B cell (primary cell): ENCODE results near the gene DMRT1. TPM values are rescaled to one million over a fixed set of nuclear protein-coding genes. Genes with fewer than 3 reads are reported as not detected.

Experiments
- ATAC-seq: fragments of 200-7000 bp; cut with Tn5 transposase; one replicate; pipeline ENCODE4 v1.10.0; 2021; ENCODE audit warnings: low read depth, mild to moderate bottlenecking, moderate number of reproducible peaks, moderate library complexity
- CTCF ChIA-PET: fragments of 350-600 bp; sonication (Branson Sonifier 250); formaldehyde crosslinking; loops from one replicate; lab custom pipeline; 2021; ENCODE audit warnings: antibody characterized with exemption, inconsistent platforms; lab: Charles Lee
- POLR2A ChIA-PET: fragments of 350-600 bp; sonication (Branson Sonifier 250); formaldehyde crosslinking; loops from one replicate; lab custom pipeline; 2021; ENCODE audit warnings: antibody characterized with exemption; lab: Charles Lee
- DNase-seq: peaks from one replicate; pipeline ENCODE4 v3.0.0; 2013
- H2AFZ ChIP-seq: 2 replicates; pipeline ENCODE4 v1.6.1; 2012; ENCODE audit warnings: mild to moderate bottlenecking, low read depth, low read length; ENCODE audit not compliant: insufficient read depth, poor library complexity, severe bottlenecking
- H3K27ac ChIP-seq, 2 donors: 1 replicate in 1 of 2; 2 replicates in 1 of 2; pipeline ENCODE4 v1.5.1; 2012 to 2013; ENCODE audit warnings: low read length in 2 of 2, mild to moderate bottlenecking in 2 of 2, moderate library complexity in 1 of 2
- H3K27me3 ChIP-seq, 4 experiments: fragments of 200-600 bp in 1 of 4; sonication (generic) in 1 of 4; replicated peaks in 1 of 4; 1 replicate in 2 of 4; 2 replicates in 2 of 4; pipeline versions ENCODE4 v1.6.1 to v1.7.0; 2013 to 2016; ENCODE audit warnings: low read length in 3 of 4, mild to moderate bottlenecking in 2 of 4, mixed read lengths in 1 of 4, moderate library complexity in 1 of 4; ENCODE audit not compliant: insufficient read depth in 4 of 4, control insufficient read depth in 3 of 4; ENCODE audit errors: control extremely low read depth in 1 of 4
- H3K36me3 ChIP-seq, 2 experiments: replicated peaks in 1 of 2; 1 replicate in 1 of 2; 2 replicates in 1 of 2; pipeline versions ENCODE4 v1.6.1 to v1.7.1; 2013; ENCODE audit warnings: low read length in 1 of 2; ENCODE audit not compliant: insufficient read depth in 2 of 2, control insufficient read depth in 1 of 2; ENCODE audit errors: control extremely low read depth in 1 of 2, extremely low read depth in 1 of 2
- H3K4me1 ChIP-seq, 2 donors: fragments of 200-600 bp in 1 of 2; sonication (generic) in 1 of 2; 1 replicate in 1 of 2; 2 replicates in 1 of 2; pipeline versions ENCODE4 v1.5.1 to v1.6.1; 2013 to 2017; ENCODE audit warnings: low read length in 2 of 2; ENCODE audit not compliant: control insufficient read depth in 2 of 2, insufficient read depth in 2 of 2
- H3K4me2 ChIP-seq: replicated peaks from 2 replicates; pipeline ENCODE3; 2012; ENCODE audit warnings: mild to moderate bottlenecking, low read depth, low read length; ENCODE audit not compliant: poor library complexity, severe bottlenecking
- H3K4me3 ChIP-seq, 5 experiments: fragments of 200-600 bp in 1 of 5; sonication (generic) in 1 of 5; 1 replicate in 3 of 5; 2 replicates in 2 of 5; pipeline versions ENCODE4 v1.5.1 to v1.7.0; 2011 to 2016; ENCODE audit warnings: low read length in 4 of 5, mild to moderate bottlenecking in 4 of 5, low read depth in 2 of 5, control low read depth in 1 of 5, moderate library complexity in 1 of 5; ENCODE audit not compliant: insufficient read depth in 1 of 5; ENCODE audit errors: control extremely low read depth in 1 of 5, extremely low read depth in 1 of 5
- H3K79me2 ChIP-seq: fragments of 200-600 bp; sonication (generic); one replicate; pipeline ENCODE4 v1.6.0; 2016; ENCODE audit warnings: low read length; ENCODE audit not compliant: control insufficient read depth, insufficient read depth
- H3K9ac ChIP-seq: fragments of 200-600 bp; sonication (generic); 2 replicates; pipeline ENCODE4 v1.6.1; 2017; ENCODE audit warnings: mild to moderate bottlenecking, low read length, moderate library complexity
- H3K9me3 ChIP-seq, 3 donors: one replicate each; pipeline versions ENCODE4 v1.6.1 to v1.7.1; 2013; ENCODE audit warnings: low read length in 2 of 3; ENCODE audit not compliant: control insufficient read depth in 2 of 3, insufficient read depth in 1 of 3; ENCODE audit errors: control extremely low read depth in 1 of 3
- H4K20me1 ChIP-seq: 2 replicates; pipeline ENCODE4 v1.6.0; 2012; ENCODE audit warnings: mild to moderate bottlenecking, low read length; ENCODE audit not compliant: insufficient read depth, control insufficient read depth, poor library complexity, severe bottlenecking
- H3K27ac Mint-ChIP-seq: one replicate; pipeline ENCODE4 v1.8.0; 2021; ENCODE audit warnings: mixed read lengths
- H3K27me3 Mint-ChIP-seq: one replicate; pipeline ENCODE4 v1.8.0; 2021; ENCODE audit warnings: mixed read lengths
- H3K4me1 Mint-ChIP-seq: one replicate; pipeline ENCODE4 v1.8.0; 2021; ENCODE audit warnings: mixed read lengths
- H3K4me3 Mint-ChIP-seq: one replicate; pipeline ENCODE4 v1.8.0; 2021; ENCODE audit warnings: mixed read lengths
- H3K9me3 Mint-ChIP-seq: one replicate; pipeline ENCODE4 v1.8.0; 2022; ENCODE audit warnings: mixed read lengths; ENCODE audit not compliant: insufficient read depth
- EZH2 ChIP-seq: IDR thresholded peaks from 2 replicates; pipeline ENCODE4 v1.6.1; 2012; ENCODE audit warnings: borderline replicate concordance, low read depth, mild to moderate bottlenecking, moderate library complexity, low read length; ENCODE audit not compliant: insufficient read depth, poor library complexity, severe bottlenecking
- WGBS: methylation state at CpG from one replicate; pipeline ENCODE4 v1.1.5; 2013; ENCODE audit warnings: missing lambda C conversion rate; ENCODE audit not compliant: insufficient coverage; 5-methylcytosine and 5-hydroxymethylcytosine counted together
- intact Hi-C: fragments of 100-400 bp; cut with micrococcal nuclease; formaldehyde crosslinking; loops from one replicate; pipeline ENCODE4 v1.10.0; 2022
- polyA plus RNA-seq: library from polyadenylated mRNA; depleted of rRNA; stranded (reverse); fragments of >200 nt; gene quantifications from 2 replicates; pipeline ENCODE4 v1.2.3, GENCODE V29; 2012
- total RNA-seq, 2 donors: library from RNA; stranded (reverse); fragments of 120-200 nt in 1 of 2; gene quantifications; 1 replicate in 1 of 2; 2 replicates in 1 of 2; pipeline versions ENCODE4 v1.2.3 to v1.2.4, GENCODE V29; 2013 to 2022
- TF ChIP-seq, protein P1 (sequence below): fragments of 200-600 bp; IDR thresholded peaks from one replicate; pipeline ENCODE4 v1.8.0; 2022; ENCODE audit warnings: antibody characterized with exemption, mild to moderate bottlenecking

The DMRT1 gene
- total and polyA plus RNA-seq, 2 donors (not counting 1 experiment from before 2014, with no cell fraction given): not detected

GRCh38 chr9:926976-927375, 85.5 kb downstream of the DMRT1 start:
- Histone ChIP-seq H3K27me3 (peaks cover 0 to 8% (median 0%) of the 10 kb centered on the region in 4 experiments), H3K27ac (no peak overlapping the region), H3K9ac (no peak overlapping the region), H3K36me3 (no peaks in the 10 kb centered on the region), H3K4me2 (no peak overlapping the region), H4K20me1 (no peaks in the 10 kb centered on the region), H2AFZ (no peak overlapping the region), H3K9me3 (no peaks in the 10 kb centered on the region), H3K4me1 (no peaks in the 10 kb centered on the region), H3K79me2 (no peaks in the 10 kb centered on the region), H3K4me3 (no peak overlapping the region)
- Mint-ChIP-seq H3K4me1 (no peaks in the 10 kb centered on the region), H3K27ac (no peak overlapping the region), H3K27me3 (peaks cover 30% of the 10 kb centered on the region), H3K4me3 (no peak overlapping the region), H3K9me3 (no peaks in the 10 kb centered on the region)
- POLR2A ChIA-PET: no interaction called here
- no peak for TF ChIP-seq EZH2
- TF ChIP-seq, protein P1, sequence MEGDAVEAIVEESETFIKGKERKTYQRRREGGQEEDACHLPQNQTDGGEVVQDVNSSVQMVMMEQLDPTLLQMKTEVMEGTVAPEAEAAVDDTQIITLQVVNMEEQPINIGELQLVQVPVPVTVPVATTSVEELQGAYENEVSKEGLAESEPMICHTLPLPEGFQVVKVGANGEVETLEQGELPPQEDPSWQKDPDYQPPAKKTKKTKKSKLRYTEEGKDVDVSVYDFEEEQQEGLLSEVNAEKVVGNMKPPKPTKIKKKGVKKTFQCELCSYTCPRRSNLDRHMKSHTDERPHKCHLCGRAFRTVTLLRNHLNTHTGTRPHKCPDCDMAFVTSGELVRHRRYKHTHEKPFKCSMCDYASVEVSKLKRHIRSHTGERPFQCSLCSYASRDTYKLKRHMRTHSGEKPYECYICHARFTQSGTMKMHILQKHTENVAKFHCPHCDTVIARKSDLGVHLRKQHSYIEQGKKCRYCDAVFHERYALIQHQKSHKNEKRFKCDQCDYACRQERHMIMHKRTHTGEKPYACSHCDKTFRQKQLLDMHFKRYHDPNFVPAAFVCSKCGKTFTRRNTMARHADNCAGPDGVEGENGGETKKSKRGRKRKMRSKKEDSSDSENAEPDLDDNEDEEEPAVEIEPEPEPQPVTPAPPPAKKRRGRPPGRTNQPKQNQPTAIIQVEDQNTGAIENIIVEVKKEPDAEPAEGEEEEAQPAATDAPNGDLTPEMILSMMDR: no peak
- CTCF ChIA-PET: no interaction called here
- intact Hi-C loops: no loop called here
- no peak for DNase-seq
- 97% methylated on average over 8 of the region's 8 CpGs for WGBS
- ATAC-seq: no peak

- no peaks in the 10 kb centered on the region for H3K9me3 Mint-ChIP-seq
- Histone ChIP-seq H4K20me1 (no peaks in the 10 kb centered on the region), H3K4me2 (no peak overlapping the region), H3K4me3 (no peak overlapping the region), H3K27ac (no peak overlapping the region), H2AFZ (no peak overlapping the region), H3K27me3 (peaks cover 0 to 6% (median 2%) of the 10 kb centered on the region in 4 experiments), H3K79me2 (no peaks in the 10 kb centered on the region), H3K4me1 (no peaks in the 10 kb centered on the region), H3K9ac (no peak overlapping the region), H3K9me3 (no peaks in the 10 kb centered on the region), H3K36me3 (no peaks in the 10 kb centered on the region)
- ATAC-seq (no peak), DNase-seq (no peak)
- H3K27ac Mint-ChIP-seq: no peak overlapping the region
- ChIA-PET POLR2A (no interaction called here), CTCF (no interaction called here)
- TF ChIP-seq, protein P1: peak; percentile 42
- TF ChIP-seq EZH2: no peak
- intact Hi-C loops: no loop called here
- H3K4me3 Mint-ChIP-seq: no peak overlapping the region
- 83% methylated on average over 3 of the region's 6 CpGs for WGBS
- no peaks in the 10 kb centered on the region for H3K4me1 Mint-ChIP-seq
- peaks cover 28% of the 10 kb centered on the region for H3K27me3 Mint-ChIP-seq
Measured at GRCh38 chr9:928363-929042, 87.0 kb downstream of the DMRT1 start.
